SK-N-SH treated with all-trans-retinoic acid at 6 μM for 48 hours (cell line): Measurements from ENCODE around the gene EMILIN2.

ENCODE experiments used
- ATAC-seq: fragments of 200-7000 bp; cut with Tn5 transposase; 3 replicates; pipeline ENCODE4 v1.9.1; 2020; ENCODE audit warnings: mild to moderate bottlenecking, moderate library complexity
- ARNTL ChIP-seq: fragments of 450-650 bp; formaldehyde crosslinking; IDR thresholded peaks from 2 replicates; pipeline ENCODE4 v1.5.0; 2020; ENCODE audit warnings: low read depth, mild to moderate bottlenecking, moderate library complexity, borderline replicate concordance
- CREB5 ChIP-seq: fragments of 250-450 bp; sonication (Bioruptor Pico); IDR thresholded peaks from 2 replicates; pipeline ENCODE4 v1.5.1; 2020; ENCODE audit warnings: low read depth, mild to moderate bottlenecking, moderate library complexity
- CSDC2 ChIP-seq: fragments of 250-450 bp; sonication (Bioruptor Pico); IDR thresholded peaks from 2 replicates; pipeline ENCODE4 v1.5.0; 2020; ENCODE audit warnings: mild to moderate bottlenecking, moderate library complexity
- CSRNP3 ChIP-seq: fragments of 250-450 bp; sonication (Bioruptor Pico); IDR thresholded peaks from 2 replicates; pipeline ENCODE4 v1.5.1; 2021; ENCODE audit warnings: mild to moderate bottlenecking, moderate library complexity
- ESRRG ChIP-seq: fragments of 250-450 bp; sonication (Bioruptor Pico); IDR thresholded peaks from 2 replicates; pipeline ENCODE4 v1.6.1; 2021; ENCODE audit warnings: mild to moderate bottlenecking
- GLIS3 ChIP-seq: fragments of 250-450 bp; sonication (Bioruptor Pico); IDR thresholded peaks from 2 replicates; pipeline ENCODE4 v1.5.0; 2020; ENCODE audit warnings: mild to moderate bottlenecking, moderate library complexity
- ISL1 ChIP-seq: fragments of 250-450 bp; sonication (Bioruptor Pico); IDR thresholded peaks from 2 replicates; pipeline ENCODE4 v2.1.2; 2022; ENCODE audit warnings: mild to moderate bottlenecking, moderate library complexity
- OSR1 ChIP-seq: fragments of 250-450 bp; sonication (Bioruptor Pico); IDR thresholded peaks from 2 replicates; pipeline ENCODE4 v1.8.0; 2022; ENCODE audit warnings: moderate library complexity, mild to moderate bottlenecking, inconsistent platforms
- PPARA ChIP-seq: fragments of 250-450 bp; sonication (Bioruptor Pico); IDR thresholded peaks from 2 replicates; pipeline ENCODE4 v1.5.0; 2020; ENCODE audit warnings: mild to moderate bottlenecking, borderline replicate concordance
- RARB ChIP-seq: fragments of 250-450 bp; sonication (Bioruptor Pico); IDR thresholded peaks from 2 replicates; pipeline ENCODE4 v1.8.0; 2021; ENCODE audit warnings: mild to moderate bottlenecking, moderate library complexity
- SNAI2 ChIP-seq: fragments of 250-450 bp; sonication (Bioruptor Pico); IDR thresholded peaks from 2 replicates; pipeline ENCODE4 v1.5.0; 2020; ENCODE audit warnings: mild to moderate bottlenecking, moderate library complexity
- TCF4 ChIP-seq: fragments of 250-450 bp; sonication (Bioruptor Pico); IDR thresholded peaks from 2 replicates; pipeline ENCODE4 v1.8.0; 2021; ENCODE audit warnings: mild to moderate bottlenecking, moderate library complexity, borderline replicate concordance
- TOX ChIP-seq: fragments of 250-450 bp; sonication (Bioruptor Pico); IDR thresholded peaks from 2 replicates; pipeline ENCODE4 v1.8.0; 2021; ENCODE audit warnings: mild to moderate bottlenecking, moderate library complexity, borderline replicate concordance
- ZC3H10 ChIP-seq: fragments of 250-450 bp; sonication (Bioruptor Pico); IDR thresholded peaks from 2 replicates; pipeline ENCODE4 v1.5.1; 2021; ENCODE audit warnings: mild to moderate bottlenecking, moderate library complexity
- ZFP30 ChIP-seq: fragments of 450-650 bp; formaldehyde crosslinking; IDR thresholded peaks from 2 replicates; pipeline ENCODE4 v1.5.0; 2022; ENCODE audit warnings: mild to moderate bottlenecking, moderate library complexity
- ZNF565 ChIP-seq: fragments of 450-650 bp; formaldehyde crosslinking; conservative IDR thresholded peaks from 2 replicates; pipeline ENCODE4 v1.5.0; 2020; ENCODE audit warnings: low read depth, mild to moderate bottlenecking, moderate library complexity
- ZNF70 ChIP-seq: fragments of 450-650 bp; formaldehyde crosslinking; IDR thresholded peaks from 2 replicates; pipeline ENCODE4 v1.5.0; 2020; ENCODE audit warnings: mild to moderate bottlenecking, moderate library complexity
- ZNF8 ChIP-seq: fragments of 450-650 bp; formaldehyde crosslinking; IDR thresholded peaks from 2 replicates; pipeline ENCODE4 v1.5.0; 2020; ENCODE audit warnings: mild to moderate bottlenecking, moderate library complexity
- TF ChIP-seq, protein P1 (sequence below): fragments of 250-450 bp; sonication (Bioruptor Pico); IDR thresholded peaks from 2 replicates; pipeline ENCODE4 v1.5.0; 2020; ENCODE audit warnings: mild to moderate bottlenecking, moderate library complexity
- TF ChIP-seq, protein P2 (sequence below): fragments of 250-450 bp; sonication (Bioruptor Pico); IDR thresholded peaks from 2 replicates; pipeline ENCODE4 v1.8.0; 2021; ENCODE audit warnings: low read depth, mild to moderate bottlenecking, moderate library complexity, borderline replicate concordance
- TF ChIP-seq, protein P3 (sequence below): fragments of 250-450 bp; sonication (Bioruptor Pico); IDR thresholded peaks from 2 replicates; pipeline ENCODE4 v1.8.0; 2020; ENCODE audit warnings: mild to moderate bottlenecking, moderate library complexity, borderline replicate concordance

The EMILIN2 gene

DNA sequence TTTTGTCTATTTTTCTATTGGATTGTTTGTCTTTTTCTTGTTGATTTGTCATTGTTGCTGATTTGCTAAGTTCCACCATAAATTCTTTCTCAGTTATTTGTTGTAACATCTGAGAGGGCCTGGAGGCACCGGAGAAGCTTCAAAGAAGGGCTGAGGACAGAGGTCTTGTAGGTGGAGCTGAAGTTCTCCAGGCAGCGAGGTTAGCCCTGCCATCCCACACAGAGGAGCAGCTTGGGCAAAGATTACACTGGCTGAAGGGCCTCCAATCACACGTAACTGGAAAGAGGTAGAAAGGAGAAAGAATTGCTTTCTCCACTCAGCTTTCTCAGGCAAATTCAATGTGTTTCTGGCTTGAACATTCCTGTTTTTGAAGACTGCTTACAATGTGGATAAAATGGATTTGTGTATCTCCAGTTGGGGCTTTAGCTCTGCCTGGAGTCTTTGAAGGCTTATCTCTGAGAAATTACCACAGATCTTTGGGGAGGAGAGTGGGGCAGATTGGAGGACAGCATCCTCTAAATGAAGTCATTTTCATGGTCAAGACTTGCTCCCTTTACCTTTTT is 21.1 kb upstream of the EMILIN2 start (continued):
- TF ChIP-seq, protein P1, sequence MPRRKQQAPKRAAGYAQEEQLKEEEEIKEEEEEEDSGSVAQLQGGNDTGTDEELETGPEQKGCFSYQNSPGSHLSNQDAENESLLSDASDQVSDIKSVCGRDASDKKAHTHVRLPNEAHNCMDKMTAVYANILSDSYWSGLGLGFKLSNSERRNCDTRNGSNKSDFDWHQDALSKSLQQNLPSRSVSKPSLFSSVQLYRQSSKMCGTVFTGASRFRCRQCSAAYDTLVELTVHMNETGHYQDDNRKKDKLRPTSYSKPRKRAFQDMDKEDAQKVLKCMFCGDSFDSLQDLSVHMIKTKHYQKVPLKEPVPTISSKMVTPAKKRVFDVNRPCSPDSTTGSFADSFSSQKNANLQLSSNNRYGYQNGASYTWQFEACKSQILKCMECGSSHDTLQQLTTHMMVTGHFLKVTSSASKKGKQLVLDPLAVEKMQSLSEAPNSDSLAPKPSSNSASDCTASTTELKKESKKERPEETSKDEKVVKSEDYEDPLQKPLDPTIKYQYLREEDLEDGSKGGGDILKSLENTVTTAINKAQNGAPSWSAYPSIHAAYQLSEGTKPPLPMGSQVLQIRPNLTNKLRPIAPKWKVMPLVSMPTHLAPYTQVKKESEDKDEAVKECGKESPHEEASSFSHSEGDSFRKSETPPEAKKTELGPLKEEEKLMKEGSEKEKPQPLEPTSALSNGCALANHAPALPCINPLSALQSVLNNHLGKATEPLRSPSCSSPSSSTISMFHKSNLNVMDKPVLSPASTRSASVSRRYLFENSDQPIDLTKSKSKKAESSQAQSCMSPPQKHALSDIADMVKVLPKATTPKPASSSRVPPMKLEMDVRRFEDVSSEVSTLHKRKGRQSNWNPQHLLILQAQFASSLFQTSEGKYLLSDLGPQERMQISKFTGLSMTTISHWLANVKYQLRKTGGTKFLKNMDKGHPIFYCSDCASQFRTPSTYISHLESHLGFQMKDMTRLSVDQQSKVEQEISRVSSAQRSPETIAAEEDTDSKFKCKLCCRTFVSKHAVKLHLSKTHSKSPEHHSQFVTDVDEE (CRISPR knock-in tag) = no peak
- TF ChIP-seq RARB (CRISPR knock-in tag) (no peak), ZNF8 (CRISPR knock-in tag) (no peak), ESRRG (CRISPR knock-in tag) (no peak), ZFP30 (CRISPR knock-in tag) (no peak), ZNF565 (CRISPR knock-in tag) (no peak), SNAI2 (CRISPR knock-in tag) (no peak), PPARA (CRISPR knock-in tag) (no peak)

DNA sequence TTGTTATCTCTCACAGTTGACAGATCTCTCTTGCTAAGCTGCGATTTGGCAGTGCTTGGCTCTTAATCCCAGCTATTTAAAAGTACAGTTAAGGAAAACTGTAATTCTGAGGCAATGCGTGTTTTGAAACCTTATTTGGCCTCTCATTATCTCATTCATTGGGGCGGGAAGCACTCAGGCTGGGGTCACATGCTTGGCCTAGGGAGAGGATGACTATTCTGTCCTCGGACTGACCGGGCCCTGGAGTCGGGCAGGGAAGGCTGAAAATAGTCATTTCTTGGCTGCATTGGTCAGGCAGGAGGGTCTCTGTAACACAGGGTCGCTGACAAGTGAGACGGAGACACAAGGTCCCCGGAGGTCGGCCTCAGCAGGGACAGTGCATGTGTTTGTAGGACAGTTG is 20.2 kb upstream of the EMILIN2 start:
- TF ChIP-seq ZC3H10 (CRISPR knock-in tag) (no peak), SNAI2 (CRISPR knock-in tag) (no peak), ESRRG (CRISPR knock-in tag) (no peak), ZNF565 (CRISPR knock-in tag) (no peak), OSR1 (CRISPR knock-in tag) (no peak), GLIS3 (CRISPR knock-in tag) (no peak), CSDC2 (CRISPR knock-in tag) (no peak), ARNTL (CRISPR knock-in tag) (no peak), CSRNP3 (no peak), RARB (CRISPR knock-in tag) (no peak), ZNF70 (no peak), ISL1 (CRISPR knock-in tag) (no peak), TCF4 (CRISPR knock-in tag) (no peak), TOX (CRISPR knock-in tag) (no peak)
- TF ChIP-seq, protein P2, sequence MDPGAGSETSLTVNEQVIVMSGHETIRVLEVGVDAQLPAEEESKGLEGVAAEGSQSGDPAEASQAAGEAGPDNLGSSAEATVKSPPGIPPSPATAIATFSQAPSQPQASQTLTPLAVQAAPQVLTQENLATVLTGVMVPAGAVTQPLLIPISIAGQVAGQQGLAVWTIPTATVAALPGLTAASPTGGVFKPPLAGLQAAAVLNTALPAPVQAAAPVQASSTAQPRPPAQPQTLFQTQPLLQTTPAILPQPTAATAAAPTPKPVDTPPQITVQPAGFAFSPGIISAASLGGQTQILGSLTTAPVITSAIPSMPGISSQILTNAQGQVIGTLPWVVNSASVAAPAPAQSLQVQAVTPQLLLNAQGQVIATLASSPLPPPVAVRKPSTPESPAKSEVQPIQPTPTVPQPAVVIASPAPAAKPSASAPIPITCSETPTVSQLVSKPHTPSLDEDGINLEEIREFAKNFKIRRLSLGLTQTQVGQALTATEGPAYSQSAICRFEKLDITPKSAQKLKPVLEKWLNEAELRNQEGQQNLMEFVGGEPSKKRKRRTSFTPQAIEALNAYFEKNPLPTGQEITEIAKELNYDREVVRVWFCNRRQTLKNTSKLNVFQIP (CRISPR knock-in tag) = no peak
- TF ChIP-seq, protein P3, sequence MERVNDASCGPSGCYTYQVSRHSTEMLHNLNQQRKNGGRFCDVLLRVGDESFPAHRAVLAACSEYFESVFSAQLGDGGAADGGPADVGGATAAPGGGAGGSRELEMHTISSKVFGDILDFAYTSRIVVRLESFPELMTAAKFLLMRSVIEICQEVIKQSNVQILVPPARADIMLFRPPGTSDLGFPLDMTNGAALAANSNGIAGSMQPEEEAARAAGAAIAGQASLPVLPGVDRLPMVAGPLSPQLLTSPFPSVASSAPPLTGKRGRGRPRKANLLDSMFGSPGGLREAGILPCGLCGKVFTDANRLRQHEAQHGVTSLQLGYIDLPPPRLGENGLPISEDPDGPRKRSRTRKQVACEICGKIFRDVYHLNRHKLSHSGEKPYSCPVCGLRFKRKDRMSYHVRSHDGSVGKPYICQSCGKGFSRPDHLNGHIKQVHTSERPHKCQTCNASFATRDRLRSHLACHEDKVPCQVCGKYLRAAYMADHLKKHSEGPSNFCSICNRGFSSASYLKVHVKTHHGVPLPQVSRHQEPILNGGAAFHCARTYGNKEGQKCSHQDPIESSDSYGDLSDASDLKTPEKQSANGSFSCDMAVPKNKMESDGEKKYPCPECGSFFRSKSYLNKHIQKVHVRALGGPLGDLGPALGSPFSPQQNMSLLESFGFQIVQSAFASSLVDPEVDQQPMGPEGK (CRISPR knock-in tag) = no peak
- TF ChIP-seq, all 23 proteins: peak for 0
- ATAC-seq = no peak

DNA sequence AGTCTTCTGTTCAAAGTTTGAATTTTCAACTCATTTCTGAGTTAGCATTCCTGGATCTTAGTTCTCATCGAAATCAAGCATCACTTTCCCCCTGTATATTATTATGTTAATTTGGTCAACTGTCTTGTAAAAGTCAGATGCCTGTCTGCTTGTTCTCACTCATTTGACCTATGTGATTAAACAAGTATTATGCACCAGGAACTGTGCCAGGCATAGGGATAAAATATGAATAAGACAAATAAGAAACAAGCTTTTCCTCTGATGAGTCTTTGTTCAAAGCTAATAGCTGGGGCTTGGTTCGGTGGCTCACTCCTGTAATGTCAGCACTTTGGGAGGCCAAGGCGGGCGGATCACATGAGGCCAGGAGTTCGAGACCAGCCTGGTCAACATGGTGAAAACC is 19.7 kb upstream of the EMILIN2 start:
- no peak for ATAC-seq
- TF ChIP-seq, protein P2 (CRISPR knock-in tag) = no peak
- TF ChIP-seq CSDC2 (CRISPR knock-in tag) (no peak), ZFP30 (CRISPR knock-in tag) (no peak), GLIS3 (CRISPR knock-in tag) (no peak), CREB5 (CRISPR knock-in tag) (no peak), ISL1 (CRISPR knock-in tag) (no peak), RARB (CRISPR knock-in tag) (no peak), TOX (CRISPR knock-in tag) (no peak), ZC3H10 (CRISPR knock-in tag) (no peak)
- TF ChIP-seq, protein P3 (CRISPR knock-in tag) = no peak
- TF ChIP-seq, protein P1 (CRISPR knock-in tag) = no peak
